ENCODE results near the gene PTPRN2. TPM values are rescaled to one million over a fixed set of nuclear protein-coding genes. Genes with fewer than 3 reads are reported as not detected.

PTPRN2 gene
- total and polyA plus RNA-seq, 9 of the 15 experiments (the other 6 are each of a cell fraction or from before 2014, with no cell fraction given): not detected

GRCh38 chr7:157601530-157601929, 986.1 kb downstream of the PTPRN2 start:
- ChIA-PET CTCF (ENCODE audit: low intra/inter-chr PET ratio) (no interaction called here), POLR2A (interaction anchor here (0.6 to 1.5 kb wide), 4 partner anchors 9 to 1017 kb away, joined by 3 to 5 read pairs (median 4); no protein-coding TSS in a partner anchor)
- 1% methylated on average over 11 of the region's 11 CpGs for WGBS (ENCODE audit: insufficient coverage, low coverage, missing lambda C conversion rate)
- no peak overlapping the region for H3K27ac ChIP-seq (ENCODE audit: extremely low read depth, low read depth, low read length)
- BruUV-seq (replicated peaks): no TSS peak
- H3K9me1 ChIP-seq (ENCODE audit: control insufficient read depth, insufficient read depth, low read length): no peaks in the 10 kb centered on the region
- no peak overlapping the region for H3K4me2 ChIP-seq (ENCODE audit: insufficient read depth, low read length)
- in situ Hi-C loops (cut with MboI): no loop called here
- no peak overlapping the region for H3K9ac ChIP-seq (ENCODE audit: insufficient read depth in 1 of 2, low read depth in 2 of 2, low read length in 2 of 2)
- no peaks in the 10 kb centered on the region for H3K36me3 ChIP-seq (ENCODE audit: control insufficient read depth, insufficient read depth, low read length)
- H3K4me1 ChIP-seq (replicated peaks in 1 of 2; ENCODE audit: control insufficient read depth in 2 of 2, insufficient read depth in 2 of 2, low read length in 2 of 2): peaks cover 0 to 3% of the 10 kb centered on the region in 2 experiments; a peak in 1 of 5 replicates
- peaks cover 30% of the 10 kb centered on the region; the same call in 1 of the 2 replicates for H4K20me1 ChIP-seq (replicated peaks; ENCODE audit: control insufficient read depth, insufficient read depth, low read length)
- peaks cover 64 to 73% of the 10 kb centered on the region in 2 experiments for H3K27me3 ChIP-seq (ENCODE audit: control insufficient read depth in 2 of 2, insufficient read depth in 2 of 2, low read length in 2 of 2)
- intact Hi-C loops (cut with micrococcal nuclease): no loop called here
- no peak for FAIRE-seq
- H3K79me2 ChIP-seq (ENCODE audit: control insufficient read depth, insufficient read depth, low read length): no peaks in the 10 kb centered on the region
- H3K9me3 ChIP-seq (replicated peaks; ENCODE audit: control insufficient read depth, insufficient read depth, low read depth, low read length): no peaks in the 10 kb centered on the region
- DNase-seq (ENCODE audit: extremely low read depth in 1 of 4, low spot score in 3 of 4): no peak
- H3K4me3 ChIP-seq: no peak overlapping the region
- ATAC-seq: no peak
- H2AFZ ChIP-seq (ENCODE audit: low read depth, low read length): no peak overlapping the region
- TF ChIP-seq SMARCB1 (IDR thresholded peaks at IDR 0.05; ENCODE audit: insufficient read length, low read depth) (no peak), CHD7 (IDR thresholded peaks at IDR 0.05; ENCODE audit: low read depth, low read length) (no peak), IRF9 (tag; IDR thresholded peaks at IDR 0.05) (no peak), HDGF (IDR thresholded peaks at IDR 0.05) (no peak), KAT2B (IDR thresholded peaks at IDR 0.05; ENCODE audit: low read depth, low read length) (no peak), ZC3H4 (CRISPR knock-in tag; IDR thresholded peaks at IDR 0.05; ENCODE audit: borderline replicate concordance) (no peak), ZFP30 (CRISPR knock-in tag; IDR thresholded peaks at IDR 0.05; ENCODE audit: borderline replicate concordance) (no peak), SMAD2 (IDR thresholded peaks at IDR 0.05; ENCODE audit: low read depth, low read length) (no peak), MYNN (IDR thresholded peaks at IDR 0.05) (no peak), MYNN (CRISPR knock-in tag; IDR thresholded peaks at IDR 0.05) (no peak), TFAP4 (CRISPR knock-in tag; IDR thresholded peaks at IDR 0.05; ENCODE audit: borderline replicate concordance) (no peak)
